Measurements from ENCODE around the gene RASSF6.

DNA sequence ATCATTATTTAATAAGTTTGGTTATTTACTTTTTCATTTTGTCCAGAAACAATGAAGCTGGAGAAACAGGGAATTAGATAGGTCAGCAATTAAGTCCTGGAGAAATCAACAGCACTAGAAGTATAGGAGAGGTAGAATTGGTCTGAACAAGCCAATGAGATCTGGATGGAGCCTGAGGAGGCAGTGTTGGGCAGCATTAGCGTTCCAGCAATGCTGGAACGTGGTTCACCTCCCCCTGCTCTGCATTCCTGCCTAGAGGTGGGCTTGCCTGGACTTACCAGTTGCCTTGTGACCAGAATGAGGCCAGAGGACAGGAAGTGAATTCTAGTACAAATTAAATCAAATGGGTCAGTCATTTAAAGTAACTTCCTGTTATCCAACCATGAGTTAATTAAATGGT is 4.6 kb downstream of the RASSF6 start:
- TF ChIP-seq, protein P1, sequence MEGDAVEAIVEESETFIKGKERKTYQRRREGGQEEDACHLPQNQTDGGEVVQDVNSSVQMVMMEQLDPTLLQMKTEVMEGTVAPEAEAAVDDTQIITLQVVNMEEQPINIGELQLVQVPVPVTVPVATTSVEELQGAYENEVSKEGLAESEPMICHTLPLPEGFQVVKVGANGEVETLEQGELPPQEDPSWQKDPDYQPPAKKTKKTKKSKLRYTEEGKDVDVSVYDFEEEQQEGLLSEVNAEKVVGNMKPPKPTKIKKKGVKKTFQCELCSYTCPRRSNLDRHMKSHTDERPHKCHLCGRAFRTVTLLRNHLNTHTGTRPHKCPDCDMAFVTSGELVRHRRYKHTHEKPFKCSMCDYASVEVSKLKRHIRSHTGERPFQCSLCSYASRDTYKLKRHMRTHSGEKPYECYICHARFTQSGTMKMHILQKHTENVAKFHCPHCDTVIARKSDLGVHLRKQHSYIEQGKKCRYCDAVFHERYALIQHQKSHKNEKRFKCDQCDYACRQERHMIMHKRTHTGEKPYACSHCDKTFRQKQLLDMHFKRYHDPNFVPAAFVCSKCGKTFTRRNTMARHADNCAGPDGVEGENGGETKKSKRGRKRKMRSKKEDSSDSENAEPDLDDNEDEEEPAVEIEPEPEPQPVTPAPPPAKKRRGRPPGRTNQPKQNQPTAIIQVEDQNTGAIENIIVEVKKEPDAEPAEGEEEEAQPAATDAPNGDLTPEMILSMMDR (conservative IDR thresholded peaks at IDR 0.05): no peak
- TF ChIP-seq EZH2 (IDR thresholded peaks at IDR 0.05; ENCODE audit: low read depth): no peak
